Activated CD8-positive, alpha-beta memory T cell treated with anti-CD3 and anti-CD28 coated beads, Interleukin-2, amount 50 U/mL, for 24 hours (primary cell): Measurements from ENCODE around the gene WDR55.
"Not testable (repeated sequence)": the region's sequence is repeated elsewhere in the genome, so short reads cannot be mapped to it uniquely, and the experiment has no call there.

ENCODE experiments used
- DNase-seq: peaks from one replicate; pipeline ENCODE4 v3.0.0-alpha.2; 2020; ENCODE audit errors: extremely low read depth

The WDR55 gene

DNA sequence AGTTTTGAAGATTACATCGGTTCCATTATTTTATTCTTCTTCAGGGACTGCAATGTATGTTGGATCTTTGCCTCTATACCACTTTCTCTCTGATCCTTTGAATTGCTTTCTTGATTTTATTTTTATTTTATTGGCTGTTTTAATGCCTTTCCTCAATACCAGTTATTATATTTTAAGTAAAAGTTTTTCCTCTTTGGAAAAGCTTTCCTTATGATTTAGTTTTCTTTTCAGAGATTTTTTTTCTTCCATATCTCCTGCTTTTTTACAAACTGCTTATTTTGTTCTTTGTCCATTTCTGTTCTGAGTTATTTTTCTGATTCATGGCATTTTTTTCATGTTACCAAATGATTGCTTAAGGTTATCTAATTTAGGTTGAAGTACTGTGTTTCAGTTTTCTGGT lies 47.1 kb downstream of the WDR55 start:
- no peak for DNase-seq

DNA sequence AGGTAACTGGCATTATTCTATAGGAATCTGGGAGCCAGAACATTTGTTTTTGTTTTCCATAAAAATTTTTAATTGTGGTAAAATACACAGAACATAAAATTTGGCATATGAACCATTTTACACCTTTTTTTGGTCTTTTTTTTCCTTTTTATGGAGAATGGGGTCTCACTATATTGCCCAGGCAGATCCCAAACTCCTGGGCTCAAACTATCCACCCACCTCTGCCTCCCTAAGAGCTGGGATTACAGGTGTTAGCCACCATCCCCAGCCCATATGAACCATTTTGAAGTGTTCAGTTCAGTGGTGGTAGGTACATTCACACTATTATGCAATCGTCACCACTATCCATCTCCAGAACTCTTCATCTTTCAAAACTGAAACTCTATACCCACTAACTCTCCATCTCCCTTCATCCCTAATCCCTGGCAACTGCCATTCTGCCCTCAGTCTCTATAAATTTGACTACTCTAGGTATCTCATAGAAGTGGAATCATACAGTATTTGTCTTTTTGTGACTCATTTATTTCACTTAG lies 48.9 kb downstream of the WDR55 start:
- no peak for DNase-seq

DNA sequence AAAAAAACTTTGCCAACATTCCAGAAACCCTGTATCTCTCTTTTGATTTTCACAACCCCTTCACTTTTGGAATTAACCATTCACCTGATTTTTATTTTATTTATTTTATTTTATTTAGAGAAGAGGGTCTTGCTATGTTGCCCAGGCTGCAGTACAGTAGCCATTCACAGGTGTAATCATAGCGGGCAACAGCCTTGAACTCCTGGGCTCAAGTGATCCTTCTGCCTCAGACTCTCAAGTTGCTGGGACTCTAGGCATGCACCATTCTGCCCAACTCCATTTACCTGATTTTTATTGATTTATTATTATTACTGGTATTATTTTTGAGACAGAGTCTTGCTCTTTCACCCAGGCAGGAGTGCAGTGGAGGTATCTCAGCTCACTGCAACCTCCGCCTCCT lies 51.5 kb downstream of the WDR55 start:
- not testable (repeated sequence) for DNase-seq

DNA sequence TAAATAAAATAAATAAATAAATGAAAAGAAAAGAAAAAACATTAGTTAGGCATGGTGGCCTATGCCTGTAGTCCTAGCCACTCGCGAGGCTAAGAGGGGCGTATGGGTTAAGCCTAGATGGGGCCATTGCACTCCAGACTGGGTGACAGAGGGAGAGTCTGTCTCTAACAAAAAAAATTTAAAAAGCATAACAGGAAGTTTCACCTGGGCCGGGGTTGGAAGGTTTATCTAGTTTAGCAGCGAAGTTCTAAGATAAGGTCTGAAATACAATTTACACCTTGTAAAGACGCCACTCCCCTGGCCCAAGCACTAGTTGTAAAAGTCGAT lies 53.5 kb downstream of the WDR55 start:
- no peak for DNase-seq

DNA sequence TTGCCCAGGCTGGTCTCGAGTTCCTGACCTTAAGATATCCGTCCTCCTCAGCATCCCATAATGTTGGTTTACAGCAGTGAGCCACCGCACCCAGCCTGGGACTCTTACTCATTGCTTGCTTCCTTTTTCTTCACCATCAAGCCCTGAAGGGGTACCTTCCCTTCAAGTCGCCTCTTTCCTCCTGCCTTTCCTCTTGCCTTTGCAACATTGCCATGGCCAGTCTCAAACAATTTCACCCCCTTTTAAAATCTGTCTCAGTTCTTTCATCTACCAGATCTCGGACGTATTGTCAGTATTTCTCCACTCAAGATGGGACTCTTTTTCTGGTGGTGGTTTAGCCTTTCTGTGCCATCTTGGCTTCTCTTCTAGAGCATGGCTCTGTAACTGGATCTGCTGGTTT lies 56.0 kb downstream of the WDR55 start:
- DNase-seq: not testable (repeated sequence)

DNA sequence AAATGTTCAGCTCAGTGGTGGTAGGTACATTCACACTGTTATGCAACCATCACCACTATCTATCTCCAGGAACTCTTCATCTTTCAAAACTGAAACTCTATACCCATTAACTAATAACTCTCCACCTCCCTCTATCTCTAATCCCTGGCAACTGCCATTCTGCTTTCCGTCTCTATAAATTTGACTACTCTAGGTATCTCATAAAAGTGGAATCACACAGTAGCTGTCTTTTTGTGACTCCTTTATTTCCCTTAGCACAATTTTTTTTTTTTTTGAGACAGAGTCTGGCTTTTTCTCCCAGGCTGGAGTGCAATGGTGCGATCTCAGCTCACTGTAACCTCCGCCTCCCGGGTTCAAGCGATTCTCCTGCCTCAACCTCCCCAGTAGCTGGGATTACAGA lies 56.7 kb downstream of the WDR55 start:
- DNase-seq: not testable (repeated sequence)
